GM12872 (cell line): ENCODE data around the gene TRIM3.

ENCODE experiments used
- CTCF ChIP-seq: IDR thresholded peaks from 3 replicates; pipeline ENCODE4 v1.5.1; 2011; ENCODE audit warnings: low read depth, mild to moderate bottlenecking, low read length, moderate library complexity; ENCODE audit not compliant: insufficient read depth

The TRIM3 gene

GRCh38 chr11:6405052-6405667, 68.6 kb downstream of the TRIM3 start:
- no peak for TF ChIP-seq CTCF

- no peak for TF ChIP-seq CTCF
Measured at GRCh38 chr11:6404342-6405051, 69.2 kb downstream of the TRIM3 start.

- TF ChIP-seq CTCF, result no peak
Measured at GRCh38 chr11:6403539-6403938, 70.2 kb downstream of the TRIM3 start.

GRCh38 chr11:6402561-6402981, 71.2 kb downstream of the TRIM3 start:
- TF ChIP-seq CTCF, result no peak

DNA sequence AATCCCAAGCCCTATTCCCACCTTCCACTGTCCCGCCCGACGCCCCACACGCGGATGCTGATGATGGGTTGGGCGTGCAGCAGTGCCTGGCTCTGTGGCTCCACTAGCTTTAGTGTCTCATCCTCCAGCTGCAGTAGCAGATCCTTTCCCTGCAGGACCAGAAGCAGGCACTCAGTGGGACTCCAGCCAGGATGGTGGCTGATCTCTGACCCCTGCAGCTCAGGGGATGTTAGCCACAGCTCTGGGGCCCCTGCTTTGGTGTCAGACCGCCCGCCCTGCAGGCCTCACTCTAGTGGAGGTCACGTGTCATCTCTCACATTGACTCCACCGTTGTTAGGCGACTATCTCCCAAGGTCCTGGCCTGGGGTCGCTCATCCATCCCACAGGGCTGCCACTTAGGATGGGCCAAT, 71.7 kb downstream of the TRIM3 start:
- no peak for TF ChIP-seq CTCF

DNA sequence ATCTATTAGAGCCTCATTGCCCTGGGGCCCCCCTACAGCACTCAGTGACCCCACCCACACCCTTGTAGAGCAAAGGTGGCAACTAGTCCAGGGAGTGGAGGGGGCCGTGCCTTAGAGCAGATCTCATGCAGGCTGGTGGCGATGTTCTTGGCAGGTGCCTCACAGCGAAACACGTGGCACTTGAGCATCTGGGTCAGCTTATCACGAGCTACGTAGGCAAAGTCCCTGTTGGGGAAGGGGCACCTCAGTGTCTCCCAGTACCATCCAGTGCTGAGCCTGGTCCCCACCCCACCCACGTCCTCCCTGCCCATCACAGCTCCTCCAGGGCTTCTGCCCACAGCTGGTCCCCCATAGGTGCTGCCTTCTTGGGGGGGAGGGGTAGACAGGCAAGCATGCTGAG, 72.3 kb downstream of the TRIM3 start:
- TF ChIP-seq CTCF, result no peak

DNA sequence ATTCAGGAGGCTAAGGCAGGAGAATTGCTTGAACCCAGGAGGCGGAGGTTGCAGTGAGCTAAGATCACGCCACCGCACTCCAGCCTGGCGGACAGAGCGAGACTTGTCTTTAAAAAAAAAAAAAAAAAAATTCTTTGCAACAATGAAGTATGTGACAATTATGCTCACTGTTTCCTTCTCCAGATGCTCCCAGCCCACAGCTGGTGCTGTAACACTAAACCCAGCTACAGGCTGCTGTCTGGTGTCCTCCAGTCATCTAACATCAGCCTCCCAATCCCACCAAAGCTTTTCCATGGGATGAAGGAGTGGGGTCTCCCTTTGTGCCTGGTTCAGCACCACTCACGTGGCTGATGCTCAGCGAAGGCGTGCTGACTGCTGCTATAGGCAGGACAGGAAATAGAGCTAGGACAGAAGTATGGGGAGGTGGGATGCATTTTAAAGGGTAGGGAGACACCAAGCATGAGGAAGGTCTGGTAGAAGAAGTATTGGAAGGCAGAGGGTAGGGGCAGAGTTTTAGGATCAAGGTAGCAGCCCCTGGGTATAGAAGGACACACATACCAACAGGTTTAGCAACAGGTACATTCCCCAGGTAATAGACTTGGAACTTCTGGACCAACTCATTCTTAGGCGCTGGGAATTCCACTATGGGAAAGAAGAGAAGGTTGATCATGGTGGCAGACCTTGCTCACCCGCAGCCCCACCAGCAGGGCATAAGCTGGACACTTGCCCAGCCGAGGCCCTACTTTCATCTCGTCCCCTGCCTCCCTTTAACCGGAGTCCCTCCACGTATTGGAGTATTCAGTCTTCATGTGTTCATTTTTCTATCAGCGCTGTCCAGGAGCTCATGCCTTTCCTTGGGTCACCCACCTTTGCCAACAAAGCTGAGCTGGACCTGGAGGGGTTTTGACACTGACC, 73.1 kb downstream of the TRIM3 start:
- TF ChIP-seq CTCF, result no peak
